GM10248 (cell line): ENCODE data around the gene GNG7.

ENCODE experiments used
- CTCF ChIA-PET: fragments of 300-600 bp; sonication (Branson Sonifier 250); formaldehyde crosslinking; extraction: SDS; loops from one replicate; lab custom pipeline; 2021; ENCODE audit warnings: antibody characterized with exemption; lab: Yijun Ruan, JAX
- POLR2A ChIA-PET: fragments of 350-650 bp; sonication (Branson Sonifier 250); formaldehyde crosslinking; extraction: SDS; loops from one replicate; lab custom pipeline; 2020; ENCODE audit warnings: antibody characterized with exemption; lab: Yijun Ruan, JAX
- DNase-seq: peaks from one replicate; pipeline ENCODE4 v3.0.0; 2012; ENCODE audit errors: extremely low spot score
- CTCF ChIP-seq: IDR thresholded peaks from 2 replicates; pipeline ENCODE4 v1.5.1; 2012; ENCODE audit warnings: mild to moderate bottlenecking, low read depth; ENCODE audit errors: extremely low read depth, missing control alignments, control extremely low read depth

GNG7 gene

GRCh38 chr19:2711875-2712205 is 9.3 kb upstream of the GNG7 start:
- no peak for TF ChIP-seq CTCF
- CTCF ChIA-PET, result interaction anchor here (1.7 kb wide), 1 partner anchor 37 kb away, joined by 3 read pairs; no protein-coding TSS in a partner anchor
- POLR2A ChIA-PET, result no interaction called here
- no peak for DNase-seq

- POLR2A ChIA-PET, result no interaction called here
- CTCF ChIA-PET, result interaction anchor here (1.1 to 1.7 kb wide), 3 partner anchors 12 to 63 kb away, joined by 3 to 6 read pairs (median 5); no protein-coding TSS in a partner anchor
- TF ChIP-seq CTCF, result no peak
- no peak for DNase-seq
Observed at GRCh38 chr19:2711172-2711874, 8.8 kb upstream of the GNG7 start.

GRCh38 chr19:2706251-2706650 is 3.8 kb upstream of the GNG7 start:
- DNase-seq, result no peak
- TF ChIP-seq CTCF, result no peak
- ChIA-PET CTCF (no interaction called here), POLR2A (no interaction called here)

GRCh38 chr19:2703691-2704216 is 1.3 kb upstream of the GNG7 start:
- TF ChIP-seq CTCF, result no peak
- no peak for DNase-seq
- ChIA-PET POLR2A (no interaction called here), CTCF (interaction anchor here (1.0 to 1.4 kb wide), 2 partner anchors 55 to 67 kb away, joined by 3 read pairs; no protein-coding TSS in a partner anchor)

- TF ChIP-seq CTCF, result no peak
- ChIA-PET CTCF (interaction anchor here (1.4 kb wide), 1 partner anchor 66 kb away, joined by 3 read pairs; no protein-coding TSS in a partner anchor), POLR2A (no interaction called here)
- no peak for DNase-seq
Observed at GRCh38 chr19:2703077-2703437, 563 bp upstream of the GNG7 start.

GRCh38 chr19:2701361-2702169 is 929 bp downstream of the GNG7 start:
- ChIA-PET POLR2A (interaction anchor here (0.6 to 1.5 kb wide), 5 partner anchors 18 to 225 kb away, joined by 3 to 11 read pairs (median 6); partner anchors contain the start of gene GADD45B), CTCF (interaction anchor here (1.3 to 2.2 kb wide), 3 partner anchors 21 to 53 kb away, joined by 3 to 11 read pairs (median 7); no protein-coding TSS in a partner anchor)
- DNase-seq, result no peak
- no peak for TF ChIP-seq CTCF
